ENCODE results near the gene ZBED1.

The ZBED1 gene

GRCh38 chrX:2546496-2546895 lies 45.7 kb upstream of the ZBED1 start:
- TF ChIP-seq REST (IDR thresholded peaks at IDR 0.05; ENCODE audit: low read depth), result no peak
- TF ChIP-seq EP300 (IDR thresholded peaks at IDR 0.05; ENCODE audit: borderline replicate concordance), result no peak
- no peak for TF ChIP-seq EGR1 (IDR thresholded peaks at IDR 0.05)
- TF ChIP-seq YY1 (IDR thresholded peaks at IDR 0.05; ENCODE audit: low read depth), result no peak
- no peak for TF ChIP-seq FOXM1 (IDR thresholded peaks at IDR 0.05; ENCODE audit: borderline replicate concordance, low read depth)
- no peak for TF ChIP-seq NFIC (IDR thresholded peaks at IDR 0.05)

- TF ChIP-seq MAX (IDR thresholded peaks at IDR 0.05), result no peak
- TF ChIP-seq CEBPB (IDR thresholded peaks at IDR 0.05), result no peak
- no peak for TF ChIP-seq REST (IDR thresholded peaks at IDR 0.05; ENCODE audit: low read depth)
- TF ChIP-seq EP300 (IDR thresholded peaks at IDR 0.05; ENCODE audit: borderline replicate concordance), result no peak
- TF ChIP-seq EGR1 (IDR thresholded peaks at IDR 0.05), result no peak
- TF ChIP-seq FOXM1 (IDR thresholded peaks at IDR 0.05; ENCODE audit: borderline replicate concordance, low read depth), result no peak
- TF ChIP-seq NFIC (IDR thresholded peaks at IDR 0.05), result no peak
- no peak for TF ChIP-seq YY1 (IDR thresholded peaks at IDR 0.05; ENCODE audit: low read depth)
- TF ChIP-seq, protein P1, sequence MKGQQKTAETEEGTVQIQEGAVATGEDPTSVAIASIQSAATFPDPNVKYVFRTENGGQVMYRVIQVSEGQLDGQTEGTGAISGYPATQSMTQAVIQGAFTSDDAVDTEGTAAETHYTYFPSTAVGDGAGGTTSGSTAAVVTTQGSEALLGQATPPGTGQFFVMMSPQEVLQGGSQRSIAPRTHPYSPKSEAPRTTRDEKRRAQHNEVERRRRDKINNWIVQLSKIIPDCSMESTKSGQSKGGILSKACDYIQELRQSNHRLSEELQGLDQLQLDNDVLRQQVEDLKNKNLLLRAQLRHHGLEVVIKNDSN (IDR thresholded peaks at IDR 0.05), result no peak
- TF ChIP-seq TEAD4 (IDR thresholded peaks at IDR 0.05), result no peak
- no peak for TF ChIP-seq CREB1 (IDR thresholded peaks at IDR 0.05; ENCODE audit: low read depth)
- no peak for TF ChIP-seq TCF12 (IDR thresholded peaks at IDR 0.05; ENCODE audit: low read depth)
- TF ChIP-seq ZBTB7A (IDR thresholded peaks at IDR 0.05; ENCODE audit: low read depth), result no peak
- TF ChIP-seq RAD21 (IDR thresholded peaks at IDR 0.05; ENCODE audit: low read depth), result no peak
- no peak for TF ChIP-seq TAF1 (IDR thresholded peaks at IDR 0.05; ENCODE audit: low read depth)
Observed at GRCh38 chrX:2545144-2545543, 44.4 kb upstream of the ZBED1 start.

- TF ChIP-seq CEBPB (IDR thresholded peaks at IDR 0.05) (no peak), FOXM1 (IDR thresholded peaks at IDR 0.05; ENCODE audit: borderline replicate concordance, low read depth) (no peak), CREB1 (IDR thresholded peaks at IDR 0.05; ENCODE audit: low read depth) (no peak), NFIC (IDR thresholded peaks at IDR 0.05) (no peak), TCF12 (IDR thresholded peaks at IDR 0.05; ENCODE audit: low read depth) (no peak), YY1 (IDR thresholded peaks at IDR 0.05; ENCODE audit: low read depth) (no peak), RAD21 (IDR thresholded peaks at IDR 0.05; ENCODE audit: low read depth) (no peak), MAX (IDR thresholded peaks at IDR 0.05) (no peak), EP300 (IDR thresholded peaks at IDR 0.05; ENCODE audit: borderline replicate concordance) (no peak), REST (IDR thresholded peaks at IDR 0.05; ENCODE audit: low read depth) (no peak), TEAD4 (IDR thresholded peaks at IDR 0.05) (no peak), ZBTB7A (IDR thresholded peaks at IDR 0.05; ENCODE audit: low read depth) (no peak)
- TF ChIP-seq, protein P1 (IDR thresholded peaks at IDR 0.05), result no peak
Observed at GRCh38 chrX:2542826-2543521, 42.2 kb upstream of the ZBED1 start.

DNA sequence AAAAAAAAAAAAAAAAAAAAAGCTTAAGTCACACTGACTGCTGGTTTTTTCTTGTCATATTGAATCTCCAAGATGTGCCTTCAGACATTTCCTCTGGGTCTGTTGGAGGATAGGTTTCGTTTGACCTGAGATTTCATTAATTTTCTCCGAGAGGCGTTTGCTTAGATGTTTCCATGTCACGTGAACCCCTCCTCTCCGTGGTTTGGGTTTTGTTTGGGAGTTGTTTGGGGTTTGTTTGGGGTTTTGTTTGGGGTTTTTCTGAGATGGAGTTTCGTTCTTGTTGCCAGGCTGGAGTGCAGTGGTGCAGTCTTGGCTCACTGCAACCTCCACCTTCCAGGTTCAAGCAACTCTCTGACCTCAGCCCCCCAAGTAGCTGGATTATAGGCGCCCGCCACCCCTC lies 40.8 kb upstream of the ZBED1 start:
- TF ChIP-seq TAF1 (IDR thresholded peaks at IDR 0.05; ENCODE audit: low read depth), result no peak
- no peak for TF ChIP-seq CREB1 (IDR thresholded peaks at IDR 0.05; ENCODE audit: low read depth)
- no peak for TF ChIP-seq NFIC (IDR thresholded peaks at IDR 0.05)
- no peak for TF ChIP-seq TCF12 (IDR thresholded peaks at IDR 0.05; ENCODE audit: low read depth)
- no peak for TF ChIP-seq REST (IDR thresholded peaks at IDR 0.05; ENCODE audit: low read depth)
- TF ChIP-seq RAD21 (IDR thresholded peaks at IDR 0.05; ENCODE audit: low read depth), result no peak
- TF ChIP-seq, protein P1 (IDR thresholded peaks at IDR 0.05), result no peak
- no peak for TF ChIP-seq EP300 (IDR thresholded peaks at IDR 0.05; ENCODE audit: borderline replicate concordance)
- TF ChIP-seq TEAD4 (IDR thresholded peaks at IDR 0.05), result no peak
- TF ChIP-seq ZBTB7A (IDR thresholded peaks at IDR 0.05; ENCODE audit: low read depth), result no peak
- no peak for TF ChIP-seq MAX (IDR thresholded peaks at IDR 0.05)
- TF ChIP-seq YY1 (IDR thresholded peaks at IDR 0.05; ENCODE audit: low read depth), result no peak
- TF ChIP-seq CEBPB (IDR thresholded peaks at IDR 0.05), result no peak
- no peak for TF ChIP-seq FOXM1 (IDR thresholded peaks at IDR 0.05; ENCODE audit: borderline replicate concordance, low read depth)
- TF ChIP-seq EGR1 (IDR thresholded peaks at IDR 0.05), result no peak
